Muscle layer of duodenum (tissue), 2 donors: ENCODE results near the gene PTPN6.

Experiments used
- H3K27ac ChIP-seq: one replicate; pipeline ENCODE4 v1.7.0; 2013; ENCODE audit warnings: mild to moderate bottlenecking, low read length
- H3K27me3 ChIP-seq: one replicate; pipeline ENCODE4 v1.7.0; 2013; ENCODE audit warnings: low read depth, mild to moderate bottlenecking, control low read depth, low read length
- H3K36me3 ChIP-seq, 2 donors: one replicate each; pipeline ENCODE4 v1.7.0; 2013; ENCODE audit warnings: low read length in 2 of 2, control low read depth in 1 of 2, mild to moderate bottlenecking in 1 of 2; ENCODE audit not compliant: insufficient read depth in 2 of 2, control insufficient read depth in 1 of 2
- H3K4me1 ChIP-seq, 2 donors: one replicate each; pipeline ENCODE4 v1.7.0; 2013; ENCODE audit warnings: low read length in 2 of 2, mild to moderate bottlenecking in 2 of 2, control low read depth in 1 of 2, moderate library complexity in 1 of 2; ENCODE audit not compliant: insufficient read depth in 2 of 2, control insufficient read depth in 1 of 2
- H3K4me3 ChIP-seq, 2 donors: one replicate each; pipeline ENCODE4 v1.7.0; 2013; ENCODE audit warnings: low read length in 2 of 2, low read depth in 1 of 2, mild to moderate bottlenecking in 1 of 2
- H3K9me3 ChIP-seq, 2 donors: one replicate each; pipeline ENCODE4 v1.7.0; 2013; ENCODE audit warnings: low read length in 2 of 2, control low read depth in 1 of 2, mild to moderate bottlenecking in 1 of 2; ENCODE audit not compliant: control insufficient read depth in 1 of 2
- donor health status: healthy.

PTPN6 gene

DNA sequence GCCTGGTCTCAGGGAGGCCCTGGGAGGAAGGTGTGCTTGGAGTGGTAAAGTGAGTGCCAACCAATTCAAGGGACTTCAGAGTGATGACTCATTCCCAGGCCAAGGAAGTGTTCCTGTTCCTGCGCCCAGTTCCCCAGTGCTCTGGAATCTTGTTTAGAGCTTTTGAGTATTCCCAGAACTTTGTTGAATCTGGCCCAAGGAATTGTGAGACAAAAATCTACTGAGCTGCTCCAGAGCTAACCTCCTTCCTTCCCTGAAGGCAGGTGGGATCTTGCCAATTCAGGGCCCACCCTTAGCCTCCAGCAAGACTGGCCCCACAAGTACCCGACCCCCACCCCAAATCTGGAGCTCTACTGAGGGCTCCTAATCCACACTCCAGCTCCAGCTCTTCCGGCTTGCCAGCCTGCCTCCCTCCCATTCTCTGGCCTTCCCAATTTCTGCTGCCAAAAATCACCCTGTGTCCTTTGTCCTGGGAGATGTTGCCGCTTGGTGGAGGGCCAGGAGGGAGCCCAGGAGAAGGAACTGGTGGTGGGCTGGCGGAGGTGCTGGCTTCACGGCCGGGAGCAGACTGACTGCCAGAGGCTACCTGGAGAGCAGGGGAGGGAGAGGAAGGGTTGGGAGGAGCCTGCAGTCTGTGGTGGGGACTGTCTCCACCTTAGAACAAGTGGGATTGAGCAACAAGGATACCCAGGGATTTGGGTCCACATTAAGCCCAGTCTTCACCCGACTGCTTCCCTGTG, 25.4 kb upstream of the PTPN6 start:
- peaks cover 0 to 14% of the 10 kb centered on the region in 2 donors for H3K36me3 ChIP-seq
- peak overlapping the region; percentile 61 to 63 for H3K4me3 ChIP-seq
- peak overlapping the region; percentile 95 for H3K27ac ChIP-seq
- H3K27me3 ChIP-seq: no peaks in the 10 kb centered on the region
- no peaks in the 10 kb centered on the region for H3K9me3 ChIP-seq
- peaks cover 31 to 48% of the 10 kb centered on the region in 2 donors for H3K4me1 ChIP-seq

DNA sequence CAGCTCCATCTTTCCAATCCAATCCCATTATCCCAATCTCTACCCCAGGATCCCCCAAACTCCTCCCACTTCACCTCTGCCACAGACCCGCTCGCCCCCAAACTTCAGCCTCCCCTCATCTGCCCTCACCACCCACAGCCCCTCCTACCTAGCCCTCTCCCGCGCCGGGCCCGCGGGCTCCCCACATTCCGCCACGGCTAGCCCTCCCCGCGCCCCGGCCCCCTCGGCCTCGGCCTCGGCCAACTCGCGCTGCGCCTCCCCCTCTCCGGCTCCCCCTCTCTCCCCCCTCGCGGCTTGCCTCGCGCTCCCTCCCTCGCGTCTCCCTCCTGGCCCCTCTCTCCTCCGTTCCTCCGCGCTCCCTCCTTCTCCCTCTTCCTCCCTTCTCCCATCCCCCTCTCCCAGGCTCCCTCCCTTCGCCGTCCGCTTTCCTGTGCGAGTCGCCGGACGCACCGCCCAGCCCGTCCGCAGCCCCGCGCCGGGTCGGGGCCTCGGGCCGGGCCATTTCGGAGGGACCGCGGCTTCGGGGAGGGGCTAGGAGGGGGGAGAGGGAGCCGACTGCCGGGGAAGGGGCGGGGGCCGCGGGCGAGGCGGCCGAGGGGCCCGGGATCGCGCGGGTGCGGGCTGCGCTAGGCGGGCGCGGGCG, 23.7 kb upstream of the PTPN6 start, which contains the start of gene ATN1:
ATN1 (plus strand) TSS at position 581 of the 643 bp plus-strand sequence. CDS start 6,043 bp downstream, outside the sequence.
- Histone ChIP-seq H3K27me3 (no peaks in the 10 kb centered on the region), H3K4me3 (peak within 1 kb of the TSS; percentile 90 to 91), H3K4me1 (peaks cover 31 to 57% of the 10 kb centered on the region in 2 donors), H3K9me3 (no peaks in the 10 kb centered on the region), H3K27ac (peak within 1 kb of the TSS; percentile 95), H3K36me3 (peaks cover 0 to under 1% of the 10 kb centered on the region in 2 donors)

- H3K36me3 ChIP-seq: no peaks in the 10 kb centered on the region
- no peaks in the 10 kb centered on the region for H3K27me3 ChIP-seq
- no peaks in the 10 kb centered on the region for H3K9me3 ChIP-seq
- peak overlapping the region; percentile 90 to 91 for H3K4me3 ChIP-seq
- H3K4me1 ChIP-seq: peaks cover 31 to 61% of the 10 kb centered on the region in 2 donors
- peak overlapping the region; percentile 88 for H3K27ac ChIP-seq
Measured at GRCh38 chr12:6928022-6928702, 23.0 kb upstream of the PTPN6 start.

- H3K9me3 ChIP-seq: no peaks in the 10 kb centered on the region
- H3K27me3 ChIP-seq: no peaks in the 10 kb centered on the region
- H3K4me1 ChIP-seq: peaks cover 37 to 62% of the 10 kb centered on the region in 2 donors
- H3K4me3 ChIP-seq: peak overlapping the region; percentile 90 to 91
- H3K27ac ChIP-seq: peak overlapping the region; percentile 88
- H3K36me3 ChIP-seq: peaks cover 0 to 2% of the 10 kb centered on the region in 2 donors
Measured at GRCh38 chr12:6928703-6929407, 22.3 kb upstream of the PTPN6 start.

GRCh38 chr12:6929466-6930452, 21.4 kb upstream of the PTPN6 start:
- peaks cover 32 to 62% of the 10 kb centered on the region in 2 donors for H3K4me1 ChIP-seq
- H3K27ac ChIP-seq: peak overlapping the region; percentile 88
- no peaks in the 10 kb centered on the region for H3K27me3 ChIP-seq

DNA sequence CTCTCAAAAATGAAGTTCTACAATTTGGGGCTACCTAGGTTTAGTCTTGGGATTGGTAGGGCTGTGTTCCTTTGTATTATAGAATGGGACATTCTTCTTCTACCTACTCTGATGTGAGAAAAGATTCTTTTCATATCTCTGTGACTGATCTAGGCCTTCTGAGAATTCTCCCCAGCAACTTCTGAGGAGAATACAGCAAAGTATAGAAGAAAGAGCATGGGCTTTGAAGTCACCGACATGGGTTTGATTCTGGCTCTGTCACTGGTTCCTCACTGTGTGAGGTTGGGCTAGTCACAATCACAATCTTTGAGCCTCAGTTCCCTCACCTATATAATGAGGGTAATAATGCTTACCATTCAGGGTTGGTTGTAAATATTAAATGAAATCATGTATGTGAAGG, 18.4 kb upstream of the PTPN6 start:
- Histone ChIP-seq H3K4me1 (peaks cover 9 to 59% of the 10 kb centered on the region in 2 donors), H3K36me3 (peaks cover 10 to 23% of the 10 kb centered on the region in 2 donors), H3K9me3 (no peaks in the 10 kb centered on the region), H3K27me3 (no peaks in the 10 kb centered on the region), H3K27ac (no peak overlapping the region), H3K4me3 (no peak overlapping the region)

More at GRCh38 chr12:6929466-6930452, 21.4 kb upstream of the PTPN6 start:
- Histone ChIP-seq H3K9me3 (no peaks in the 10 kb centered on the region), H3K4me3 (peak overlapping the region; percentile 90 to 91), H3K36me3 (peaks cover 3 to 10% of the 10 kb centered on the region in 2 donors)

DNA sequence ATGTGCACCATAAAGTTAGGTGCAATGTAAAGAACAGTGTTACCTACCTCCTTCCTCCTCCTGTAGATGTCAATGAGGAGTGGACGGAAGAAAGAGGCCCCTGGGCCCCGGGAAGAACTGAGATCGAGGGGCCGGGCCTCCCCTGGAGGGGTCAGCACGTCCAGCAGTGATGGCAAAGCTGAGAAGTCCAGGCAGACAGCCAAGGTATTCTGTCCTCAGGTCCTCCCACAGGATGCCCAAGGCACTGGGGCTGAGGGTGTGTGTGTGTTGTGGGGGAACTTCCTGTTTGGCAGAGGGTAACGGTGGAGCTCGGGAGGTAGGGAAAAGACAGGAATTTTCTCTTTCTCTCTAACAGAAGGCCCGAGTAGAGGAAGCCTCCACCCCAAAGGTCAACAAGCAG, 17.0 kb upstream of the PTPN6 start:
- Histone ChIP-seq H3K27me3 (no peaks in the 10 kb centered on the region), H3K36me3 (peaks cover 10 to 23% of the 10 kb centered on the region in 2 donors), H3K4me3 (no peak overlapping the region), H3K27ac (peak overlapping the region; percentile 28), H3K4me1 (peaks cover 15 to 68% of the 10 kb centered on the region in 2 donors), H3K9me3 (no peaks in the 10 kb centered on the region)

DNA sequence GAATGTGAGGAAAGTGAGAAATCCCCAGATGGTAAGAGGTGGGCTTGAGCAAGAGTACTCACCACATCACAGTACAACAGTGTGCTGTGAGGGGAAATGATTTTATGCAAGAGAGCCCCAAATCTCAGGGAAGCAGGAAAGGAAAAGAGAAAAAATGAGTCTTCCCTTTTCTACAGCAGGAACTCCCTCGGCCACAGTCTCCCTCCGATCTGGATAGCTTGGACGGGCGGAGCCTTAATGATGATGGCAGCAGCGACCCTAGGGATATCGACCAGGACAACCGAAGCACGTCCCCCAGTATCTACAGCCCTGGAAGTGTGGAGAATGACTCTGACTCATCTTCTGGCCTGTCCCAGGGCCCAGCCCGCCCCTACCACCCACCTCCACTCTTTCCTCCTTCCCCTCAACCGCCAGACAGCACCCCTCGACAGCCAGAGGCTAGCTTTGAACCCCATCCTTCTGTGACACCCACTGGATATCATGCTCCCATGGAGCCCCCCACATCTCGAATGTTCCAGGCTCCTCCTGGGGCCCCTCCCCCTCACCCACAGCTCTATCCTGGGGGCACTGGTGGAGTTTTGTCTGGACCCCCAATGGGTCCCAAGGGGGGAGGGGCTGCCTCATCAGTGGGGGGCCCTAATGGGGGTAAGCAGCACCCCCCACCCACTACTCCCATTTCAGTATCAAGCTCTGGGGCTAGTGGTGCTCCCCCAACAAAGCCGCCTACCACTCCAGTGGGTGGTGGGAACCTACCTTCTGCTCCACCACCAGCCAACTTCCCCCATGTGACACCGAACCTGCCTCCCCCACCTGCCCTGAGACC, 15.6 kb upstream of the PTPN6 start:
- Histone ChIP-seq H3K27me3 (no peaks in the 10 kb centered on the region), H3K9me3 (no peaks in the 10 kb centered on the region), H3K4me1 (peaks cover 10 to 59% of the 10 kb centered on the region in 2 donors), H3K36me3 (peaks cover 12 to 27% of the 10 kb centered on the region in 2 donors), H3K27ac (no peak overlapping the region), H3K4me3 (no peak overlapping the region)

DNA sequence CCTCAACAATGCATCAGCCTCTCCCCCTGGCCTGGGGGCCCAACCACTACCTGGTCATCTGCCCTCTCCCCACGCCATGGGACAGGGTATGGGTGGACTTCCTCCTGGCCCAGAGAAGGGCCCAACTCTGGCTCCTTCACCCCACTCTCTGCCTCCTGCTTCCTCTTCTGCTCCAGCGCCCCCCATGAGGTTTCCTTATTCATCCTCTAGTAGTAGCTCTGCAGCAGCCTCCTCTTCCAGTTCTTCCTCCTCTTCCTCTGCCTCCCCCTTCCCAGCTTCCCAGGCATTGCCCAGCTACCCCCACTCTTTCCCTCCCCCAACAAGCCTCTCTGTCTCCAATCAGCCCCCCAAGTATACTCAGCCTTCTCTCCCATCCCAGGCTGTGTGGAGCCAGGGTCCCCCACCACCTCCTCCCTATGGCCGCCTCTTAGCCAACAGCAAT, 14.9 kb upstream of the PTPN6 start:
- peaks cover 10 to 54% of the 10 kb centered on the region in 2 donors for H3K4me1 ChIP-seq
- peaks cover 18 to 33% of the 10 kb centered on the region in 2 donors for H3K36me3 ChIP-seq
- no peak overlapping the region for H3K27ac ChIP-seq
- H3K27me3 ChIP-seq: no peaks in the 10 kb centered on the region
- no peaks in the 10 kb centered on the region for H3K9me3 ChIP-seq
- no peak overlapping the region for H3K4me3 ChIP-seq
